GM23338 (cell line): ENCODE measurements around the gene CLCN6. TPM values are rescaled to one million over a fixed set of nuclear protein-coding genes. Genes with fewer than 3 reads are reported as not detected.

Experiments
- ATAC-seq: fragments of 200-7000 bp; cut with Tn5 transposase; 3 replicates; pipeline ENCODE4 v1.9.1; 2020
- DNase-seq: peaks from one replicate; pipeline ENCODE4 v3.0.0-alpha.2; 2015; ENCODE audit warnings: low spot score
- H2AFZ ChIP-seq: fragments of 200-600 bp; sonication (generic); 2 replicates; pipeline ENCODE4 v1.8.0; 2016; ENCODE audit warnings: antibody characterized with exemption, mild to moderate bottlenecking, moderate library complexity
- H3F3A ChIP-seq: fragments of 200-600 bp; sonication (generic); replicated peaks from 2 replicates; pipeline ENCODE4 v1.8.0; 2017; ENCODE audit warnings: antibody characterized with exemption, mixed run types, low read depth
- H3K27ac ChIP-seq: fragments of 200-600 bp; sonication (generic); 2 replicates; pipeline ENCODE4 v1.6.1; 2016; ENCODE audit warnings: low read depth
- H3K27me3 ChIP-seq: fragments of 200-600 bp; sonication (generic); 2 replicates; pipeline ENCODE4 v1.8.0; 2016; ENCODE audit warnings: mild to moderate bottlenecking, mixed run types, moderate library complexity; ENCODE audit not compliant: insufficient read depth
- H3K36me3 ChIP-seq: fragments of 200-600 bp; sonication (generic); 2 replicates; pipeline ENCODE4 v1.8.0; 2016; ENCODE audit warnings: mild to moderate bottlenecking; ENCODE audit not compliant: insufficient read depth
- H3K4me1 ChIP-seq: fragments of 200-600 bp; sonication (generic); 2 replicates; pipeline ENCODE4 v1.8.0; 2016; ENCODE audit warnings: mild to moderate bottlenecking, moderate library complexity; ENCODE audit not compliant: insufficient read depth
- H3K4me2 ChIP-seq: fragments of 200-600 bp; sonication (generic); 2 replicates; pipeline ENCODE4 v1.7.1; 2017; ENCODE audit warnings: mixed run types
- H3K4me3 ChIP-seq: fragments of 200-600 bp; sonication (generic); 2 replicates; pipeline ENCODE4 v1.6.1; 2016; ENCODE audit warnings: mixed run types
- H3K79me2 ChIP-seq: fragments of 200-600 bp; sonication (generic); replicated peaks from 2 replicates; pipeline ENCODE4 v1.8.0; 2017; ENCODE audit warnings: mild to moderate bottlenecking; ENCODE audit not compliant: insufficient read depth
- H3K9me2 ChIP-seq: fragments of 200-600 bp; sonication (generic); 2 replicates; pipeline ENCODE4 v1.8.0; 2017; ENCODE audit not compliant: insufficient read depth
- H4K20me1 ChIP-seq: fragments of 200-600 bp; sonication (generic); replicated peaks from 2 replicates; pipeline ENCODE4 v1.8.0; 2017; ENCODE audit warnings: mild to moderate bottlenecking; ENCODE audit not compliant: insufficient read depth
- H3K27ac Mint-ChIP-seq: 2 replicates; pipeline ENCODE4 v1.8.0; 2020; ENCODE audit warnings: inconsistent platforms, mild to moderate bottlenecking, moderate library complexity, mixed read lengths
- H3K27me3 Mint-ChIP-seq: 3 replicates; pipeline ENCODE4 v1.8.0; 2022; ENCODE audit warnings: low read depth, mild to moderate bottlenecking, moderate library complexity, mixed read lengths, inconsistent platforms; ENCODE audit not compliant: insufficient read depth, poor library complexity
- H3K36me3 Mint-ChIP-seq: 3 replicates; pipeline ENCODE4 v1.8.0; 2021; ENCODE audit warnings: low read depth, mild to moderate bottlenecking, inconsistent platforms, moderate library complexity, mixed read lengths
- H3K4me1 Mint-ChIP-seq: 3 replicates; pipeline ENCODE4 v1.8.0; 2020; ENCODE audit warnings: mild to moderate bottlenecking, inconsistent platforms, mixed read lengths
- H3K4me3 Mint-ChIP-seq: 3 replicates; pipeline ENCODE4 v1.8.0; 2021; ENCODE audit warnings: moderate library complexity, mild to moderate bottlenecking, inconsistent platforms, mixed read lengths
- H3K9me3 Mint-ChIP-seq: 3 replicates; pipeline ENCODE4 v1.8.0; 2020; ENCODE audit warnings: moderate library complexity, mild to moderate bottlenecking, inconsistent platforms, mixed read lengths
- NANOG ChIP-seq: IDR thresholded peaks from 2 replicates; pipeline ENCODE4 v1.6.1; 2016; ENCODE audit warnings: antibody characterized with exemption, borderline replicate concordance
- STAT1 ChIP-seq: IDR thresholded peaks from one replicate; pipeline ENCODE4 v1.6.1; 2016; ENCODE audit warnings: antibody characterized with exemption; ENCODE audit not compliant: unreplicated experiment
- ZNF114 ChIP-seq: fragments of 250-450 bp; sonication (Bioruptor Pico); IDR thresholded peaks from 2 replicates; pipeline ENCODE4 v1.5.0; 2020; ENCODE audit warnings: mild to moderate bottlenecking, moderate library complexity
- ZNF331 ChIP-seq: fragments of 250-450 bp; sonication (Bioruptor Pico); IDR thresholded peaks from 2 replicates; pipeline ENCODE4 v1.5.0; 2020; ENCODE audit warnings: low read depth, mild to moderate bottlenecking, moderate library complexity
- ZNF462 ChIP-seq: fragments of 250-450 bp; sonication (Bioruptor Pico); IDR thresholded peaks from 2 replicates; pipeline ENCODE4 v1.5.0; 2020; ENCODE audit warnings: mild to moderate bottlenecking, moderate library complexity
- polyA plus RNA-seq: library from polyadenylated mRNA; unstranded; fragments of >200 nt; fragmentation: Nextera tagmentation; extraction: Ambion mirVana; gene quantifications from 2 replicates; pipeline ENCODE4 v1.2.1, GENCODE V29; 2016
- total RNA-seq: library from RNA; depleted of rRNA; stranded (reverse); fragments of >200 nt; shearing (Covaris generic); gene quantifications from 2 replicates; pipeline ENCODE4 v1.2.3, GENCODE V29; 2014
- TF ChIP-seq, protein P1 (sequence below): IDR thresholded peaks from 2 replicates; pipeline ENCODE4 v1.6.1; 2016; ENCODE audit warnings: antibody characterized with exemption

Gene CLCN6
- total and polyA plus RNA-seq, 2 experiments from 2014 or later = 16.0 to 22.6 TPM

DNA sequence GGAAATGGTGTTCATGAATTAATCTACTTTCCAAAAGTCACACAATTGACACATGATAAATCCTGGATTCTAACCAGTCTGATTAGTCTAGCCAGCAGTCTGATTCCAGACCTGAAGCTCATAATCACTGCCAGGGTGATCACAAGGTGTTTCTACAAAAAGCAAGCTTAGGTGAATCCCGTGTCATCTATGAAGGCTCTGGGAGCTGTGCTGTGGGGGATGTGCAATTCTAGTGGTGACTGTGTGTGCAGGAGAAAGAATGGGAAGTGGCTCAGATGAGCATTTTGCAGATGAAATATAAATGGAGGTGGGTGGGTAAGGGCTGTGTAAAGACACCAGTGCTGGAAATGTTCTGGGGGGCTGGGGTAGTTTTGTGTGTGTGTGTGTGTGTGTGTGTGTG lies 54.6 kb downstream of the CLCN6 start:
- Histone ChIP-seq H3K4me2 (no peak overlapping the region), H3F3A (no peaks in the 10 kb centered on the region), H3K36me3 (no peaks in the 10 kb centered on the region), H3K27ac (no peak overlapping the region), H3K79me2 (no peaks in the 10 kb centered on the region), H3K27me3 (peaks cover 27% of the 10 kb centered on the region), H3K9me2 (no peaks in the 10 kb centered on the region), H3K4me1 (no peaks in the 10 kb centered on the region), H4K20me1 (no peaks in the 10 kb centered on the region), H2AFZ (no peak overlapping the region), H3K4me3 (no peak overlapping the region)
- Mint-ChIP-seq H3K4me3 (no peak overlapping the region), H3K27ac (no peak overlapping the region), H3K27me3 (peaks cover 22% of the 10 kb centered on the region), H3K36me3 (no peaks in the 10 kb centered on the region), H3K4me1 (peaks cover 7% of the 10 kb centered on the region; the same call in 1 of the 3 replicates), H3K9me3 (no peaks in the 10 kb centered on the region)
- DNase-seq = no peak
- TF ChIP-seq ZNF114 (CRISPR knock-in tag) = no peak
- TF ChIP-seq ZNF462 (CRISPR knock-in tag) = no peak
- TF ChIP-seq, protein P1, sequence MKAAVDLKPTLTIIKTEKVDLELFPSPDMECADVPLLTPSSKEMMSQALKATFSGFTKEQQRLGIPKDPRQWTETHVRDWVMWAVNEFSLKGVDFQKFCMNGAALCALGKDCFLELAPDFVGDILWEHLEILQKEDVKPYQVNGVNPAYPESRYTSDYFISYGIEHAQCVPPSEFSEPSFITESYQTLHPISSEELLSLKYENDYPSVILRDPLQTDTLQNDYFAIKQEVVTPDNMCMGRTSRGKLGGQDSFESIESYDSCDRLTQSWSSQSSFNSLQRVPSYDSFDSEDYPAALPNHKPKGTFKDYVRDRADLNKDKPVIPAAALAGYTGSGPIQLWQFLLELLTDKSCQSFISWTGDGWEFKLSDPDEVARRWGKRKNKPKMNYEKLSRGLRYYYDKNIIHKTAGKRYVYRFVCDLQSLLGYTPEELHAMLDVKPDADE = no peak
- no peak for TF ChIP-seq ZNF331 (CRISPR knock-in tag)
- TF ChIP-seq NANOG = no peak
- no peak for TF ChIP-seq STAT1
- ATAC-seq = no peak
